Right lobe of liver (tissue), 4 donors: Measurements from ENCODE around the gene COL27A1.

Experiments
- POLR2A ChIP-seq: fragments of 450-650 bp; IDR thresholded peaks from one replicate; pipeline ENCODE4 v1.6.1; 2017; ENCODE audit warnings: antibody characterized with exemption, mild to moderate bottlenecking
- TF ChIP-seq, protein P1 (sequence below), 4 donors: fragments of 200-600 bp in 3 of 4; fragments of 450-650 bp in 1 of 4; IDR thresholded peaks; one replicate each; pipeline versions ENCODE4 v1.5.1 to v1.8.0; 2016 to 2022; ENCODE audit warnings: antibody characterized with exemption in 4 of 4, mild to moderate bottlenecking in 2 of 4
- donor health status: DM: no; HTN: no; CAD: no.
- donor health status: DM: no; HTN: no; CAD: no.
- donor health status: DM: no; HTN: yes; CAD: no.

DNA sequence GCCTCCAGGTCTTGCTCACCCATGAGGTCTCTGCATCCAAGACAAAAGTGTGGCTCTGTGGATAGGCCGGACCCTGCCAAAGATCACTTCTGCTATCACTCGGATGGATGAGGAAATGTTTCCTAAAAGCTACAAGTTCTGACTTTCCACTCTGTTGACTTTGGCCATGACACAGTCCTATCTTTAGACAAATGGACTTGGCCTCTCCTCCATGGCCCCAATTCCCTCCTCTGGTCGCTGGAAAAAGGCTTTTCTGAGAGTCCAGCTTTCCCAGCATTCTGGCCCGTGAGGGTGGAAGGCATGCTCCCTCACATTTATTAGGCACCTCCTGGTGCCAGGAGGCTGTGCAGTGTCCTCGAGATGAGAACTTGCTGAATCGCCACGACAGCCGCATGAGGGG lies 83.1 kb downstream of the COL27A1 start:
- TF ChIP-seq, protein P1, sequence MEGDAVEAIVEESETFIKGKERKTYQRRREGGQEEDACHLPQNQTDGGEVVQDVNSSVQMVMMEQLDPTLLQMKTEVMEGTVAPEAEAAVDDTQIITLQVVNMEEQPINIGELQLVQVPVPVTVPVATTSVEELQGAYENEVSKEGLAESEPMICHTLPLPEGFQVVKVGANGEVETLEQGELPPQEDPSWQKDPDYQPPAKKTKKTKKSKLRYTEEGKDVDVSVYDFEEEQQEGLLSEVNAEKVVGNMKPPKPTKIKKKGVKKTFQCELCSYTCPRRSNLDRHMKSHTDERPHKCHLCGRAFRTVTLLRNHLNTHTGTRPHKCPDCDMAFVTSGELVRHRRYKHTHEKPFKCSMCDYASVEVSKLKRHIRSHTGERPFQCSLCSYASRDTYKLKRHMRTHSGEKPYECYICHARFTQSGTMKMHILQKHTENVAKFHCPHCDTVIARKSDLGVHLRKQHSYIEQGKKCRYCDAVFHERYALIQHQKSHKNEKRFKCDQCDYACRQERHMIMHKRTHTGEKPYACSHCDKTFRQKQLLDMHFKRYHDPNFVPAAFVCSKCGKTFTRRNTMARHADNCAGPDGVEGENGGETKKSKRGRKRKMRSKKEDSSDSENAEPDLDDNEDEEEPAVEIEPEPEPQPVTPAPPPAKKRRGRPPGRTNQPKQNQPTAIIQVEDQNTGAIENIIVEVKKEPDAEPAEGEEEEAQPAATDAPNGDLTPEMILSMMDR (IDR thresholded peaks at IDR 0.05): no peak
- TF ChIP-seq POLR2A: no peak
